ENCODE results near the gene UTP14C. TPM values are rescaled to one million over a fixed set of nuclear protein-coding genes. Genes with fewer than 3 reads are reported as not detected.

UTP14C gene
- total RNA-seq, 1 donor from 2014 or later: 20.6 TPM

DNA sequence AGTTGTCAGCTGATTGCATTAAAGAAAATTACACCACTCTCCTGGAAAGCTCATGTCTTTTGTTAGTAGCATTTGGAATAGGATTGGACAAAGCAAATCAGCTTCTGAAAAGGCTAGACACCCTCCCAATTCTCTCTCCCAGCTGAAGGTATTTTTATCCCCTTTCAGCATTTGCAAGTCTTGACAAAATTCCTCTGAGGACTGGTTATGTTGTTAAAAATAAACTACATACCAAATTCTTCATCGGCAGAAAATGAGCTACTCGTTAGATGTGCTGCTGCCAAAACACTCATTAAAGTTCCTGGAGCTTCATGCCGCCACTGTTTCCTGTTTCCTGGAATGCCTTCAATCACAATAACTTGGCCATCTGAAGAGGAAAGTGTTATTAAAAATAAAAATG, 37.1 kb downstream of the UTP14C start:
- DNase-seq (ENCODE audit: low read depth) (peak; percentile 30), FAIRE-seq (no peak)
- Histone ChIP-seq H3K36me3 (ENCODE audit: insufficient read depth, low read length) (no peaks in the 10 kb centered on the region), H4K20me1 (ENCODE audit: insufficient read depth, low read length) (no peaks in the 10 kb centered on the region), H3K9me3 (ENCODE audit: insufficient read depth, low read depth, low read length) (peaks cover 3% of the 10 kb centered on the region), H3K79me2 (ENCODE audit: insufficient read depth, low read length) (no peaks in the 10 kb centered on the region), H2AFZ (ENCODE audit: low read depth, low read length) (no peak overlapping the region), H3K9ac (ENCODE audit: low read length) (no peak overlapping the region), H3K4me1 (ENCODE audit: insufficient read depth, low read length) (no peaks in the 10 kb centered on the region), H3K4me3 (ENCODE audit: insufficient read depth, low read depth, low read length) (no peak overlapping the region), H3K27ac (ENCODE audit: low read depth, low read length) (no peak overlapping the region), H3K27me3 (ENCODE audit: insufficient read depth, low read length) (no peaks in the 10 kb centered on the region), H3K4me2 (ENCODE audit: low read length) (no peak overlapping the region)
- TF ChIP-seq, protein P1, sequence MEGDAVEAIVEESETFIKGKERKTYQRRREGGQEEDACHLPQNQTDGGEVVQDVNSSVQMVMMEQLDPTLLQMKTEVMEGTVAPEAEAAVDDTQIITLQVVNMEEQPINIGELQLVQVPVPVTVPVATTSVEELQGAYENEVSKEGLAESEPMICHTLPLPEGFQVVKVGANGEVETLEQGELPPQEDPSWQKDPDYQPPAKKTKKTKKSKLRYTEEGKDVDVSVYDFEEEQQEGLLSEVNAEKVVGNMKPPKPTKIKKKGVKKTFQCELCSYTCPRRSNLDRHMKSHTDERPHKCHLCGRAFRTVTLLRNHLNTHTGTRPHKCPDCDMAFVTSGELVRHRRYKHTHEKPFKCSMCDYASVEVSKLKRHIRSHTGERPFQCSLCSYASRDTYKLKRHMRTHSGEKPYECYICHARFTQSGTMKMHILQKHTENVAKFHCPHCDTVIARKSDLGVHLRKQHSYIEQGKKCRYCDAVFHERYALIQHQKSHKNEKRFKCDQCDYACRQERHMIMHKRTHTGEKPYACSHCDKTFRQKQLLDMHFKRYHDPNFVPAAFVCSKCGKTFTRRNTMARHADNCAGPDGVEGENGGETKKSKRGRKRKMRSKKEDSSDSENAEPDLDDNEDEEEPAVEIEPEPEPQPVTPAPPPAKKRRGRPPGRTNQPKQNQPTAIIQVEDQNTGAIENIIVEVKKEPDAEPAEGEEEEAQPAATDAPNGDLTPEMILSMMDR (IDR thresholded peaks at IDR 0.05; ENCODE audit: insufficient read depth, low read depth, low read length): no peak
- no peak for TF ChIP-seq EZH2 (IDR thresholded peaks at IDR 0.05; ENCODE audit: insufficient read depth, low read length)
- no peak overlapping the region for H3K27ac Mint-ChIP-seq (ENCODE audit: unreplicated experiment)
- H3K4me3 Mint-ChIP-seq (ENCODE audit: unreplicated experiment): no peak overlapping the region
- H3K9me3 Mint-ChIP-seq (ENCODE audit: unreplicated experiment): peaks cover 19% of the 10 kb centered on the region
- peaks cover 5% of the 10 kb centered on the region for H3K36me3 Mint-ChIP-seq (ENCODE audit: low read depth, unreplicated experiment)
- H3K27me3 Mint-ChIP-seq (ENCODE audit: low read depth, unreplicated experiment): no peaks in the 10 kb centered on the region
- no peaks in the 10 kb centered on the region for H3K4me1 Mint-ChIP-seq (ENCODE audit: low read depth, unreplicated experiment)

DNA sequence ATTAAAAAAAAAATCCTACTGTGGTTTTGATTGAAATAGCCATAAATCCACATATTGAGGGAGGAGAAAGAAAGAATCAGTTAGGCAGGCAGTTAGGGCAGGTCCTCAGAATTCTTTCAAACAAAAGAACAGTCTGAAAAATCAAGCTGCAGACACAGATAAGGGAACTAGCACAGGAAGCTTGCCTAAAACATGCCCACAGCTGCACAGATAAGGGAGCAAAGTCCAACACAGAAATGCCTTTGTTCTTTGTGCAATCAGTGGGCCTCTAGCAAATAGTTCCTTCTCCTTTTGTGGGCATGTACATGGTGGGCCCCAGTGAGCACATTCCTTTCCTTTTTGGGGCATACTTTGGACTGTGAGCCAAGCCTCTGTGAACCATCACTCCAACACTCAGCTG, 42.7 kb downstream of the UTP14C start:
- no peaks in the 10 kb centered on the region for H3K27me3 ChIP-seq (ENCODE audit: insufficient read depth, low read length)
- no peaks in the 10 kb centered on the region for H3K36me3 ChIP-seq (ENCODE audit: insufficient read depth, low read length)
- no peak overlapping the region for H3K4me2 ChIP-seq (ENCODE audit: low read length)
- Mint-ChIP-seq H3K27me3 (ENCODE audit: low read depth, unreplicated experiment) (no peaks in the 10 kb centered on the region), H3K9me3 (ENCODE audit: unreplicated experiment) (peaks cover 34% of the 10 kb centered on the region), H3K27ac (ENCODE audit: unreplicated experiment) (no peak overlapping the region), H3K4me3 (ENCODE audit: unreplicated experiment) (no peak overlapping the region), H3K4me1 (ENCODE audit: low read depth, unreplicated experiment) (no peaks in the 10 kb centered on the region), H3K36me3 (ENCODE audit: low read depth, unreplicated experiment) (peaks cover 10% of the 10 kb centered on the region)
- no peak overlapping the region for H2AFZ ChIP-seq (ENCODE audit: low read depth, low read length)
- no peaks in the 10 kb centered on the region for H3K79me2 ChIP-seq (ENCODE audit: insufficient read depth, low read length)
- DNase-seq (ENCODE audit: low read depth) (no peak), FAIRE-seq (no peak)
- no peak for TF ChIP-seq EZH2 (IDR thresholded peaks at IDR 0.05; ENCODE audit: insufficient read depth, low read length)
- TF ChIP-seq, protein P1 (IDR thresholded peaks at IDR 0.05; ENCODE audit: insufficient read depth, low read depth, low read length): no peak
- H3K27ac ChIP-seq (ENCODE audit: low read depth, low read length): no peak overlapping the region
- no peaks in the 10 kb centered on the region for H4K20me1 ChIP-seq (ENCODE audit: insufficient read depth, low read length)
- H3K9me3 ChIP-seq (ENCODE audit: insufficient read depth, low read depth, low read length): peaks cover 11% of the 10 kb centered on the region
- no peak overlapping the region for H3K9ac ChIP-seq (ENCODE audit: low read length)
- H3K4me3 ChIP-seq (ENCODE audit: insufficient read depth, low read depth, low read length): no peak overlapping the region
- H3K4me1 ChIP-seq (ENCODE audit: insufficient read depth, low read length): no peaks in the 10 kb centered on the region

DNA sequence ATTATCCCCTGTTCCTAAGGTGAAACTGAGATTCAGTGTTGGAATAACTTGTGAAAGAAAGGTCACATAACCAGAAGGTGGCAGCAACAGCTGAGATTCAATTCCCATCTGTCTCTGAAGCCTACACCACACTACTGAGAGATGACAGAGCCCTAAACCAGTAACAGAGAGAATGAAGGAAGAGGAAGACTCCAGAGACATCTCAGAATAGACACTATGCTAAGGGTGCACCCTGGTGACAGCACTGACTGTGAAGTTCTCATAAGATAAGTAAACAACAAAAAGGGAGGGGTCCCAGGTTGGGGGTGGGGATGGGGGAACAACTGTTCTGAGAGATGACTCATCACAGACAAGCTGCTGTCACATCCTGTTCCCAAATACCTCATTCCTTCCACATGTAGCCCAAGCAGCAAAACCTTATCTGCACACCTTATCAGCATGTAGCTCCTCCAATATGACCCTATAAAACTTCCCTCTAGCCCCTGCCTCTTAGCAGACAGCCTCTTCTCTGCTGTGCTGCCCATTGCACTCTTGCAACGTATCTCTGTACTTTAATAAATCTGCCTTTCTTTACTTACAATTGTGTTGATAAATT, 46.5 kb downstream of the UTP14C start:
- no peaks in the 10 kb centered on the region for H3K36me3 ChIP-seq (ENCODE audit: insufficient read depth, low read length)
- peaks cover 5% of the 10 kb centered on the region for H3K36me3 Mint-ChIP-seq (ENCODE audit: low read depth, unreplicated experiment)
- no peaks in the 10 kb centered on the region for H3K27me3 ChIP-seq (ENCODE audit: insufficient read depth, low read length)
- no peak overlapping the region for H3K27ac Mint-ChIP-seq (ENCODE audit: unreplicated experiment)
- H4K20me1 ChIP-seq (ENCODE audit: insufficient read depth, low read length): no peaks in the 10 kb centered on the region
- TF ChIP-seq, protein P1 (IDR thresholded peaks at IDR 0.05; ENCODE audit: insufficient read depth, low read depth, low read length): no peak
- no peak for TF ChIP-seq EZH2 (IDR thresholded peaks at IDR 0.05; ENCODE audit: insufficient read depth, low read length)
- peaks cover 8% of the 10 kb centered on the region for H3K9me3 ChIP-seq (ENCODE audit: insufficient read depth, low read depth, low read length)
- no peaks in the 10 kb centered on the region for H3K4me1 ChIP-seq (ENCODE audit: insufficient read depth, low read length)
- DNase-seq (ENCODE audit: low read depth): peak; percentile 16
- H3K27ac ChIP-seq (ENCODE audit: low read depth, low read length): no peak overlapping the region
- peaks cover 29% of the 10 kb centered on the region for H3K9me3 Mint-ChIP-seq (ENCODE audit: unreplicated experiment)
- H3K4me3 Mint-ChIP-seq (ENCODE audit: unreplicated experiment): no peak overlapping the region
- H3K27me3 Mint-ChIP-seq (ENCODE audit: low read depth, unreplicated experiment): no peaks in the 10 kb centered on the region
- no peak overlapping the region for H3K4me2 ChIP-seq (ENCODE audit: low read length)
- no peaks in the 10 kb centered on the region for H3K79me2 ChIP-seq (ENCODE audit: insufficient read depth, low read length)
- H3K9ac ChIP-seq (ENCODE audit: low read length): no peak overlapping the region
- no peak overlapping the region for H3K4me3 ChIP-seq (ENCODE audit: insufficient read depth, low read depth, low read length)
- no peak overlapping the region for H2AFZ ChIP-seq (ENCODE audit: low read depth, low read length)
- peak; percentile 67 for FAIRE-seq
- no peaks in the 10 kb centered on the region for H3K4me1 Mint-ChIP-seq (ENCODE audit: low read depth, unreplicated experiment)
